SKM-1 (cell line): Measurements from ENCODE around the gene UBASH3A.

Source experiments
- DNase-seq: peaks from one replicate; lab custom pipeline; 2025; ENCODE audit not compliant: unreplicated experiment; lab: John Stamatoyannopoulos, UW

UBASH3A gene

GRCh38 chr21:42429021-42429420, 25.3 kb downstream of the UBASH3A start:
- no peak for DNase-seq

GRCh38 chr21:42429856-42430255, 26.2 kb downstream of the UBASH3A start:
- DNase-seq = no peak

- no peak for DNase-seq
Observed at GRCh38 chr21:42430521-42430920, 26.8 kb downstream of the UBASH3A start.

- no peak for DNase-seq
Observed at GRCh38 chr21:42431196-42431595, 27.5 kb downstream of the UBASH3A start.

GRCh38 chr21:42432695-42433094, 29.0 kb downstream of the UBASH3A start:
- DNase-seq = no peak

GRCh38 chr21:42433946-42434551, 30.3 kb downstream of the UBASH3A start:
- no peak for DNase-seq

GRCh38 chr21:42434884-42435283, 31.2 kb downstream of the UBASH3A start:
- no peak for DNase-seq

- DNase-seq = no peak
Observed at GRCh38 chr21:42435401-42435800, 31.7 kb downstream of the UBASH3A start.

- no peak for DNase-seq
Observed at GRCh38 chr21:42435833-42436232, 32.1 kb downstream of the UBASH3A start.

- no peak for DNase-seq
Observed at GRCh38 chr21:42436914-42437313, 33.2 kb downstream of the UBASH3A start.

GRCh38 chr21:42437786-42438185, 34.1 kb downstream of the UBASH3A start:
- no peak for DNase-seq

- DNase-seq = no peak
Observed at GRCh38 chr21:42438316-42439205, 34.9 kb downstream of the UBASH3A start.

GRCh38 chr21:42439284-42440186, 35.8 kb downstream of the UBASH3A start:
- DNase-seq = no peak

GRCh38 chr21:42440187-42440792, 36.6 kb downstream of the UBASH3A start:
- DNase-seq = no peak

GRCh38 chr21:42441963-42442362, 38.3 kb downstream of the UBASH3A start:
- DNase-seq = no peak

- no peak for DNase-seq
Observed at GRCh38 chr21:42443181-42443785, 39.6 kb downstream of the UBASH3A start.

- no peak for DNase-seq
Observed at GRCh38 chr21:42443876-42444744, 40.4 kb downstream of the UBASH3A start.

- no peak for DNase-seq
Observed at GRCh38 chr21:42444745-42445059, 41.0 kb downstream of the UBASH3A start.

- DNase-seq = no peak
Observed at GRCh38 chr21:42445311-42445710, 41.6 kb downstream of the UBASH3A start.

- DNase-seq = no peak
Observed at GRCh38 chr21:42446531-42446930, 42.8 kb downstream of the UBASH3A start.
